WTC11 (cell line): Measurements from ENCODE around the gene GPR132. TPM values are rescaled to one million over a fixed set of nuclear protein-coding genes. Genes with fewer than 3 reads are reported as not detected.
"Not testable (repeated sequence)": the region's sequence is repeated elsewhere in the genome, so short reads cannot be mapped to it uniquely, and the experiment has no call there.

Experiments
- ATAC-seq: fragments of 200-7000 bp; cut with Tn5 transposase; 2 replicates; pipeline ENCODE4 v1.10.0; 2021; ENCODE audit warnings: mild to moderate bottlenecking, moderate library complexity
- Bru-seq: library from RNA; stranded (reverse); fragments of 400-500 nt; gene quantifications from one replicate; lab custom pipeline; 2021; lab: Mats Ljungman, UMichigan
- CTCF ChIA-PET: fragments of 300-600 bp; sonication (Branson Sonifier 250); formaldehyde crosslinking; loops from one replicate; lab custom pipeline; 2021; ENCODE audit warnings: antibody characterized with exemption; lab: Charles Lee
- POLR2A ChIA-PET: fragments of 350-600 bp; sonication (Branson Sonifier 250); formaldehyde crosslinking; loops from one replicate; lab custom pipeline; 2021; ENCODE audit warnings: antibody characterized with exemption; lab: Charles Lee
- DNase-seq: peaks from one replicate; pipeline ENCODE4 v3.0.0; 2021; ENCODE audit warnings: low spot score
- H3K27ac Mint-ChIP-seq: 2 replicates; pipeline ENCODE4 v1.8.0; 2021; ENCODE audit warnings: mixed read lengths
- H3K27me3 Mint-ChIP-seq: 2 replicates; pipeline ENCODE4 v1.8.0; 2021; ENCODE audit warnings: low read depth, mild to moderate bottlenecking, moderate library complexity, mixed read lengths
- H3K36me3 Mint-ChIP-seq: 2 replicates; pipeline ENCODE4 v1.8.0; 2021; ENCODE audit warnings: mixed read lengths
- H3K4me1 Mint-ChIP-seq: 2 replicates; pipeline ENCODE4 v1.8.0; 2022; ENCODE audit warnings: mixed read lengths
- H3K4me3 Mint-ChIP-seq: 2 replicates; pipeline ENCODE4 v1.8.0; 2021; ENCODE audit warnings: mild to moderate bottlenecking, moderate library complexity, mixed read lengths
- H3K9me3 Mint-ChIP-seq: 2 replicates; pipeline ENCODE4 v1.8.0; 2021; ENCODE audit warnings: mixed read lengths
- ETV6 ChIP-seq: sonication (generic); formaldehyde crosslinking; IDR thresholded peaks from 2 replicates; pipeline ENCODE4 v1.8.1; 2022; ENCODE audit warnings: mild to moderate bottlenecking, missing genetic modification reagents
- MXD4 ChIP-seq: fragments of 250-450 bp; sonication (Bioruptor Pico); IDR thresholded peaks from 2 replicates; pipeline ENCODE4 v1.8.0; 2021; ENCODE audit warnings: mild to moderate bottlenecking, moderate library complexity, borderline replicate concordance
- NFATC4 ChIP-seq: fragments of 250-450 bp; sonication (Bioruptor Pico); IDR thresholded peaks from 2 replicates; pipeline ENCODE4 v1.9.0; 2021; ENCODE audit warnings: mild to moderate bottlenecking
- RORB ChIP-seq: fragments of 250-450 bp; sonication (Bioruptor Pico); IDR thresholded peaks from 2 replicates; pipeline ENCODE4 v1.9.0; 2021; ENCODE audit warnings: mild to moderate bottlenecking
- TEAD4 ChIP-seq: sonication (generic); formaldehyde crosslinking; IDR thresholded peaks from 2 replicates; pipeline ENCODE4 v1.8.0; 2022; ENCODE audit warnings: mild to moderate bottlenecking, missing genetic modification reagents
- TP53 ChIP-seq: sonication (generic); formaldehyde crosslinking; IDR thresholded peaks from 2 replicates; pipeline ENCODE4 v1.8.1; 2023; ENCODE audit warnings: mild to moderate bottlenecking, missing genetic modification reagents
- ZNF671 ChIP-seq: fragments of 250-450 bp; sonication (Bioruptor Pico); IDR thresholded peaks from 2 replicates; pipeline ENCODE4 v1.8.0; 2021; ENCODE audit warnings: mild to moderate bottlenecking
- long read RNA-seq, 3 experiments: library from RNA in 1 of 3; library from capped mRNA in 1 of 3; library from polyadenylated mRNA in 1 of 3; unstranded in 2 of 3; stranded (forward) in 1 of 3; transcript quantifications; one replicate each; pipeline ENCODE4 v2.0.0, GENCODE V29; 2021
- total RNA-seq: library from RNA; stranded (reverse); gene quantifications from 3 replicates; pipeline ENCODE4 v1.2.3, GENCODE V29; 2021
- TF ChIP-seq, protein P1 (sequence below): fragments of 250-450 bp; sonication (Bioruptor Pico); IDR thresholded peaks from 2 replicates; pipeline ENCODE4 v1.9.0; 2021; ENCODE audit warnings: moderate library complexity, mild to moderate bottlenecking, inconsistent platforms, borderline replicate concordance
- TF ChIP-seq, protein P2 (sequence below): sonication (generic); formaldehyde crosslinking; IDR thresholded peaks from 2 replicates; pipeline ENCODE4 v1.8.0; 2023; ENCODE audit warnings: mild to moderate bottlenecking, missing genetic modification reagents
- TF ChIP-seq, protein P3 (sequence below): sonication (generic); formaldehyde crosslinking; IDR thresholded peaks from 2 replicates; pipeline ENCODE4 v1.8.1; 2023; ENCODE audit warnings: mild to moderate bottlenecking, missing genetic modification reagents
- TF ChIP-seq, protein P4 (sequence below): sonication (generic); formaldehyde crosslinking; IDR thresholded peaks from 2 replicates; pipeline ENCODE4 v1.8.0; 2022; ENCODE audit warnings: mild to moderate bottlenecking, missing genetic modification reagents
- TF ChIP-seq, protein P5 (sequence below): fragments of 250-450 bp; sonication (Bioruptor Pico); IDR thresholded peaks from 2 replicates; pipeline ENCODE4 v1.9.0; 2021; ENCODE audit warnings: mild to moderate bottlenecking, borderline replicate concordance

The GPR132 gene, protein sequence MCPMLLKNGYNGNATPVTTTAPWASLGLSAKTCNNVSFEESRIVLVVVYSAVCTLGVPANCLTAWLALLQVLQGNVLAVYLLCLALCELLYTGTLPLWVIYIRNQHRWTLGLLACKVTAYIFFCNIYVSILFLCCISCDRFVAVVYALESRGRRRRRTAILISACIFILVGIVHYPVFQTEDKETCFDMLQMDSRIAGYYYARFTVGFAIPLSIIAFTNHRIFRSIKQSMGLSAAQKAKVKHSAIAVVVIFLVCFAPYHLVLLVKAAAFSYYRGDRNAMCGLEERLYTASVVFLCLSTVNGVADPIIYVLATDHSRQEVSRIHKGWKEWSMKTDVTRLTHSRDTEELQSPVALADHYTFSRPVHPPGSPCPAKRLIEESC
- 0.09 to 0.13 TPM in 2 of 3 replicates, not detected in the other for total RNA-seq
- percentile 6 among the genes with signal in this experiment for Bru-seq, nascent RNA
- long read RNA-seq, experiment 1, result 0 reads
- long read RNA-seq, experiment 2, result 0 reads
- long read RNA-seq, experiment 3, result 0 reads

DNA sequence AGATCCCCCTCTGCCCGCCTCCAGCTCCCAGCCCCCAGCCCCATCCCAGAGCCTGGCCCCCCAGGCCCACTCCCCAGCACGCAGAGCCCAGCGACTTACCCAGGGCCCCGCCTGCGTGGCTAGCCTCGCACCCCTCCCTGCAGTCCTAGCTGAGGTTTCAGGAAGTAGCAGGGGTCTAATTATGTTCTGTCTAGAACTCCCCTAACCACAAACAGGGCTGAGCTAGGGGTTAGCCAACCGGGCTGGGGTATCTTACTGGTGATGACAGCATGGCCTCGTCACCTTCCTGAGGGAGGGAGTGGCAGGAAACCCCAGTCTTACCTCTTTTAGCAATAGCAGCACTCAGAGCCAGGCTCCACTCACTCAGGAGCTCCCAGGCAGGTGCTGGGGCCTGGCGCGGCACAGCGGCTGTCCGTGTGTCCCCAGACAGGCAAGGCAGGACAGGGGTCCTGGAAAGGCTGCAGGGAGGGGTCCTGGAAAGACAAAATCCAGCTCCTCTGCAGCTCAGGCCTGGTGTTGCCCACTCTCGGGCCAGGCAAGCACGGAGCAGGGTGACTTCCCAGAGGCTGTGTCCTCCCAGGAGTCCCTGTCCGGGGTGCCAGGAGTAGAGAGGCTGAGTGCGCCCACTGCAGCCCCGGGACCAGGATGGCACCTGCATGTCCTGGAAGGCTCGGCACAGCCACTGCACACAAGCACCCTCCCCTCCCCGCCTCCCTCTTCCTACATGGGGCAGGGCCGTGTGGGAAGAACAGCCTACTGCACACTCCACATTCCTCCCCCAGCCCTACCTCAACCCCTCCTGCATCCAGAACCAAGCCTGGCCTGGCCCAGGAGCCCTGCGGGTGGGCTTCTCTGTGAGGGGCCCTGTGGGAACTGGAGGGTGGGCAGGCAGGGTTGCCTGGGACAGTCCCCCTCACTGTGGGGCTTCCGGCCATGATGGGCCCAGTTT lies at the start of gene GPR132:
Gene GPR132, minus strand, starts transcription at position 151 of the 949 bp plus-strand sequence. CDS start 10,010 bp downstream, outside the sequence.
- Mint-ChIP-seq H3K36me3 (no peaks in the 10 kb centered on the region), H3K4me1 (no peaks in the 10 kb centered on the region), H3K27ac (no peak within 1 kb of the TSS), H3K27me3 (no peaks in the 10 kb centered on the region), H3K9me3 (no peaks in the 10 kb centered on the region), H3K4me3 (no peak within 1 kb of the TSS)
- DNase-seq (no peak), ATAC-seq (no peak)
- TF ChIP-seq, protein P1, sequence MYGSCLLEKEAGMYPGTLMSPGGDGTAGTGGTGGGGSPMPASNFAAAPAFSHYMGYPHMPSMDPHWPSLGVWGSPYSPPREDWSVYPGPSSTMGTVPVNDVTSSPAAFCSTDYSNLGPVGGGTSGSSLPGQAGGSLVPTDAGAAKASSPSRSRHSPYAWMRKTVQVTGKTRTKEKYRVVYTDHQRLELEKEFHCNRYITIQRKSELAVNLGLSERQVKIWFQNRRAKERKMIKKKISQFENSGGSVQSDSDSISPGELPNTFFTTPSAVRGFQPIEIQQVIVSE, result no peak
- no peak for TF ChIP-seq TP53 (CRISPR knock-in tag)
- ChIA-PET CTCF (interaction anchor here (1.0 to 2.0 kb wide), 3 partner anchors 21 to 133 kb away, joined by 5 to 9 read pairs (median 8); no protein-coding TSS in a partner anchor), POLR2A (no interaction called here)

DNA sequence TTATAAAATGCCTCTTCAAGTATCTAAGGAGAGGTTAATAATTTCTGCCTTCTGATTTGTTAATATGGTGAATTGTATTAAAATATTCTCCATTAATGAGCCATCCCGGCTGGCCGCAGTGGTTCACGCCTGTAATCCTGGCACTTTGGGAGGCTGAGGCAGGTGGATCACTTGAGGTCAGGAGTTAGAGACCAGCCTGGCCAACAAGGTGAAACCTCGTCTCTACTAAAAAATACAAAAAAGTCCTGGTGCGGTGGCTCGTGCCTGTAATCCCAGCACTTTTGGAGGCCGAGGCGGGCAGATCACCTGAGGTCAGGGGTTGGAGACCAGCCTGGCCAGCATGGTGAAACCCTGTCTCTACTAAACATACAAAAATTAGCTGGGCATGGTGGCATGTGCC lies 44.0 kb upstream of the GPR132 start:
- H3K27ac Mint-ChIP-seq, H3K4me1 Mint-ChIP-seq, DNase-seq, H3K27me3 Mint-ChIP-seq, CTCF ChIA-PET, H3K9me3 Mint-ChIP-seq, ATAC-seq, POLR2A ChIA-PET, H3K4me3 Mint-ChIP-seq, H3K36me3 Mint-ChIP-seq: not testable (repeated sequence)

DNA sequence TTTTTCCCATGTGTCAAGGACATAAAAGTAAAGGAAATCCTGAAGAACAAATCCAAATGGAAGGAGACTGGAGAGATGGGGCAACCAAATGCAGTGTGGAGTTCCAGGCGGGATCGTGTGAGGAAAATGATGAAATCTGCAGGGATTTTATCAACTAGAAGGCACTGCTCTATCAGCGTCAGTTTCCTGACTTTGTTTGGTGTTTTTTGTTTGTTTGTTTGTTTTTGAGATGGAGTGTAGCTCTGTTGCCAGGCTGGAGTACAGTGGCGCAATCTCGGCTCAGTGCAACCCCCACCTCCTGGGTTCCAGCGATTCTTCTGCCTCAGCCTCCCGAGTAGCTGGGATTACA lies 43.3 kb upstream of the GPR132 start:
- ATAC-seq (no peak), DNase-seq (no peak)
- CTCF ChIA-PET, result interaction anchor here (0.6 to 1.1 kb wide), 2 partner anchors 18 to 23 kb away, joined by 3 read pairs; no protein-coding TSS in a partner anchor
- peaks cover 9% of the 10 kb centered on the region; the same call in 1 of the 2 replicates for H3K27me3 Mint-ChIP-seq
- no peaks in the 10 kb centered on the region for H3K36me3 Mint-ChIP-seq
- H3K4me3 Mint-ChIP-seq, result no peak overlapping the region
- TF ChIP-seq MXD4 (CRISPR knock-in tag), result no peak
- TF ChIP-seq, protein P1, result no peak
- H3K9me3 Mint-ChIP-seq, result no peaks in the 10 kb centered on the region
- no peaks in the 10 kb centered on the region for H3K4me1 Mint-ChIP-seq
- POLR2A ChIA-PET, result no interaction called here
- 0 out of 2 replicates have a peak overlapping the region, but pooled peaks have one; percentile 19 for H3K27ac Mint-ChIP-seq

DNA sequence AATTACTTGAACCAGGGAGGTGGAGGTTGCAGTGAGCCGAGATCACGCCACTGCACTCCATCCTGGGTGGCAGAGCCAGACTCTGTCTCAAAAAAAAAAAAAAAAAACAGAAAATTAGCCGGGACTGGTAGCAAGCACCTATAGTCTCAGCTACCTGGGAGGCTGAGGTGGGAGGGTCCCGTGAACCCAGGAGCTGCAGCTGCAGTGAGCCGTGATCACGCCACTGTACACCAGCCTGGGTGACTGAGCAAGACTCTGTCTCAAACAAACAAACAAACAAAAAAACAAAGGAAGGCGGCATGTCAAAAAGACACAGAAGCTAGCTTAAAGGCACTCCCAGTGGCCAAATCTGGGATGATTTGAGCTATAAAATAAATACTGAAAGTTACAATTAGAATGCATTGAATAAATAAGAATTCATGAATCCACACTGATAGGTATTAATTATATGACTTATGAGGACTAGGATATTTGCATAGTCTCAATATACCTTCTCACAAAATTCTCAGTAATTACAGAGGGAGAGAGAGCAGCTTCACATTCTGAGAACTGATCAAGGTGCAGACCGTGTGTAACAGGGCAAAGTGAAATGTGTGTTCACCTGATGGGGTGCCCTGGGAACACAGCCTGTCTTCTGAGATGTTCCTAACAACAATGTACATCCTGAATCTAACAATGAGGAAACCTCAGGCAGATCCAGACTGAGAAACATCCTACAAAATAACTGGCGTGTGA lies 42.7 kb upstream of the GPR132 start:
- Mint-ChIP-seq H3K27me3 (peaks cover 9% of the 10 kb centered on the region; the same call in 1 of the 2 replicates), H3K27ac (0 out of 2 replicates have a peak overlapping the region, but pooled peaks have one; percentile 19), H3K36me3 (no peaks in the 10 kb centered on the region), H3K4me3 (no peak overlapping the region), H3K9me3 (no peaks in the 10 kb centered on the region), H3K4me1 (no peaks in the 10 kb centered on the region)
- ATAC-seq (no peak), DNase-seq (no peak)
- POLR2A ChIA-PET, result no interaction called here
- CTCF ChIA-PET, result interaction anchor here (0.6 to 1.8 kb wide), 5 partner anchors 14 to 282 kb away, joined by 3 to 5 read pairs (median 3); no protein-coding TSS in a partner anchor
- TF ChIP-seq TEAD4 (CRISPR knock-in tag) (no peak), RORB (CRISPR knock-in tag) (no peak), ZNF671 (CRISPR knock-in tag) (no peak), NFATC4 (CRISPR knock-in tag) (no peak), ETV6 (no peak)
- TF ChIP-seq, protein P2, sequence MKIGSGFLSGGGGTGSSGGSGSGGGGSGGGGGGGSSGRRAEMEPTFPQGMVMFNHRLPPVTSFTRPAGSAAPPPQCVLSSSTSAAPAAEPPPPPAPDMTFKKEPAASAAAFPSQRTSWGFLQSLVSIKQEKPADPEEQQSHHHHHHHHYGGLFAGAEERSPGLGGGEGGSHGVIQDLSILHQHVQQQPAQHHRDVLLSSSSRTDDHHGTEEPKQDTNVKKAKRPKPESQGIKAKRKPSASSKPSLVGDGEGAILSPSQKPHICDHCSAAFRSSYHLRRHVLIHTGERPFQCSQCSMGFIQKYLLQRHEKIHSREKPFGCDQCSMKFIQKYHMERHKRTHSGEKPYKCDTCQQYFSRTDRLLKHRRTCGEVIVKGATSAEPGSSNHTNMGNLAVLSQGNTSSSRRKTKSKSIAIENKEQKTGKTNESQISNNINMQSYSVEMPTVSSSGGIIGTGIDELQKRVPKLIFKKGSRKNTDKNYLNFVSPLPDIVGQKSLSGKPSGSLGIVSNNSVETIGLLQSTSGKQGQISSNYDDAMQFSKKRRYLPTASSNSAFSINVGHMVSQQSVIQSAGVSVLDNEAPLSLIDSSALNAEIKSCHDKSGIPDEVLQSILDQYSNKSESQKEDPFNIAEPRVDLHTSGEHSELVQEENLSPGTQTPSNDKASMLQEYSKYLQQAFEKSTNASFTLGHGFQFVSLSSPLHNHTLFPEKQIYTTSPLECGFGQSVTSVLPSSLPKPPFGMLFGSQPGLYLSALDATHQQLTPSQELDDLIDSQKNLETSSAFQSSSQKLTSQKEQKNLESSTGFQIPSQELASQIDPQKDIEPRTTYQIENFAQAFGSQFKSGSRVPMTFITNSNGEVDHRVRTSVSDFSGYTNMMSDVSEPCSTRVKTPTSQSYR (CRISPR knock-in tag), result no peak
- TF ChIP-seq, protein P3, sequence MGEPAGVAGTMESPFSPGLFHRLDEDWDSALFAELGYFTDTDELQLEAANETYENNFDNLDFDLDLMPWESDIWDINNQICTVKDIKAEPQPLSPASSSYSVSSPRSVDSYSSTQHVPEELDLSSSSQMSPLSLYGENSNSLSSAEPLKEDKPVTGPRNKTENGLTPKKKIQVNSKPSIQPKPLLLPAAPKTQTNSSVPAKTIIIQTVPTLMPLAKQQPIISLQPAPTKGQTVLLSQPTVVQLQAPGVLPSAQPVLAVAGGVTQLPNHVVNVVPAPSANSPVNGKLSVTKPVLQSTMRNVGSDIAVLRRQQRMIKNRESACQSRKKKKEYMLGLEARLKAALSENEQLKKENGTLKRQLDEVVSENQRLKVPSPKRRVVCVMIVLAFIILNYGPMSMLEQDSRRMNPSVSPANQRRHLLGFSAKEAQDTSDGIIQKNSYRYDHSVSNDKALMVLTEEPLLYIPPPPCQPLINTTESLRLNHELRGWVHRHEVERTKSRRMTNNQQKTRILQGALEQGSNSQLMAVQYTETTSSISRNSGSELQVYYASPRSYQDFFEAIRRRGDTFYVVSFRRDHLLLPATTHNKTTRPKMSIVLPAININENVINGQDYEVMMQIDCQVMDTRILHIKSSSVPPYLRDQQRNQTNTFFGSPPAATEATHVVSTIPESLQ (CRISPR knock-in tag), result no peak
- TF ChIP-seq, protein P4, sequence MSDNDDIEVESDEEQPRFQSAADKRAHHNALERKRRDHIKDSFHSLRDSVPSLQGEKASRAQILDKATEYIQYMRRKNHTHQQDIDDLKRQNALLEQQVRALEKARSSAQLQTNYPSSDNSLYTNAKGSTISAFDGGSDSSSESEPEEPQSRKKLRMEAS (CRISPR knock-in tag), result no peak
- TF ChIP-seq, protein P5, sequence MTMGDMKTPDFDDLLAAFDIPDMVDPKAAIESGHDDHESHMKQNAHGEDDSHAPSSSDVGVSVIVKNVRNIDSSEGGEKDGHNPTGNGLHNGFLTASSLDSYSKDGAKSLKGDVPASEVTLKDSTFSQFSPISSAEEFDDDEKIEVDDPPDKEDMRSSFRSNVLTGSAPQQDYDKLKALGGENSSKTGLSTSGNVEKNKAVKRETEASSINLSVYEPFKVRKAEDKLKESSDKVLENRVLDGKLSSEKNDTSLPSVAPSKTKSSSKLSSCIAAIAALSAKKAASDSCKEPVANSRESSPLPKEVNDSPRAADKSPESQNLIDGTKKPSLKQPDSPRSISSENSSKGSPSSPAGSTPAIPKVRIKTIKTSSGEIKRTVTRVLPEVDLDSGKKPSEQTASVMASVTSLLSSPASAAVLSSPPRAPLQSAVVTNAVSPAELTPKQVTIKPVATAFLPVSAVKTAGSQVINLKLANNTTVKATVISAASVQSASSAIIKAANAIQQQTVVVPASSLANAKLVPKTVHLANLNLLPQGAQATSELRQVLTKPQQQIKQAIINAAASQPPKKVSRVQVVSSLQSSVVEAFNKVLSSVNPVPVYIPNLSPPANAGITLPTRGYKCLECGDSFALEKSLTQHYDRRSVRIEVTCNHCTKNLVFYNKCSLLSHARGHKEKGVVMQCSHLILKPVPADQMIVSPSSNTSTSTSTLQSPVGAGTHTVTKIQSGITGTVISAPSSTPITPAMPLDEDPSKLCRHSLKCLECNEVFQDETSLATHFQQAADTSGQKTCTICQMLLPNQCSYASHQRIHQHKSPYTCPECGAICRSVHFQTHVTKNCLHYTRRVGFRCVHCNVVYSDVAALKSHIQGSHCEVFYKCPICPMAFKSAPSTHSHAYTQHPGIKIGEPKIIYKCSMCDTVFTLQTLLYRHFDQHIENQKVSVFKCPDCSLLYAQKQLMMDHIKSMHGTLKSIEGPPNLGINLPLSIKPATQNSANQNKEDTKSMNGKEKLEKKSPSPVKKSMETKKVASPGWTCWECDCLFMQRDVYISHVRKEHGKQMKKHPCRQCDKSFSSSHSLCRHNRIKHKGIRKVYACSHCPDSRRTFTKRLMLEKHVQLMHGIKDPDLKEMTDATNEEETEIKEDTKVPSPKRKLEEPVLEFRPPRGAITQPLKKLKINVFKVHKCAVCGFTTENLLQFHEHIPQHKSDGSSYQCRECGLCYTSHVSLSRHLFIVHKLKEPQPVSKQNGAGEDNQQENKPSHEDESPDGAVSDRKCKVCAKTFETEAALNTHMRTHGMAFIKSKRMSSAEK, result no peak
